Activated T-helper 1 cell treated with anti-CD3 and anti-CD28 coated beads, Interleukin-12 subunit alpha, Interleukin-12 subunit beta, Interleukin-2, Interleukin-4 antibody, amounts not matched to agents 30 ng/mL and 10 ng/mL and 1 ng/mL, durations not matched to agents 14 hours and 24 hours and 36 hours (primary cell): Measurements from ENCODE around the gene SH2B3. TPM values are rescaled to one million over a fixed set of nuclear protein-coding genes. Genes with fewer than 3 reads are reported as not detected.

Experiments used
- DNase-seq: peaks from one replicate; pipeline ENCODE4 v3.0.0; 2021; ENCODE audit warnings: low spot score
- H3K27ac Mint-ChIP-seq: one replicate; pipeline ENCODE4 v1.8.0; 2021; ENCODE audit warnings: mild to moderate bottlenecking, mixed read lengths
- H3K27me3 Mint-ChIP-seq: one replicate; pipeline ENCODE4 v1.8.0; 2022; ENCODE audit warnings: mild to moderate bottlenecking, moderate library complexity, mixed read lengths; ENCODE audit not compliant: insufficient read depth
- H3K36me3 Mint-ChIP-seq: one replicate; pipeline ENCODE4 v1.8.0; 2021; ENCODE audit warnings: low read depth, mixed read lengths
- H3K4me1 Mint-ChIP-seq: one replicate; pipeline ENCODE4 v1.8.0; 2021; ENCODE audit warnings: low read depth, mixed read lengths
- H3K4me3 Mint-ChIP-seq: one replicate; pipeline ENCODE4 v1.8.0; 2021; ENCODE audit warnings: mild to moderate bottlenecking, moderate library complexity, mixed read lengths
- H3K9me3 Mint-ChIP-seq: one replicate; pipeline ENCODE4 v1.8.0; 2021; ENCODE audit warnings: mixed read lengths
- intact Hi-C: fragments of 100-400 bp; cut with micrococcal nuclease; formaldehyde crosslinking; loops from one replicate; pipeline ENCODE4 v1.15.1; 2024
- total RNA-seq: library from RNA; stranded (reverse); gene quantifications from 2 replicates; pipeline ENCODE4 v1.2.3, GENCODE V29; 2022

Gene SH2B3
- total RNA-seq, 1 donor from 2014 or later: 42.3 TPM

DNA sequence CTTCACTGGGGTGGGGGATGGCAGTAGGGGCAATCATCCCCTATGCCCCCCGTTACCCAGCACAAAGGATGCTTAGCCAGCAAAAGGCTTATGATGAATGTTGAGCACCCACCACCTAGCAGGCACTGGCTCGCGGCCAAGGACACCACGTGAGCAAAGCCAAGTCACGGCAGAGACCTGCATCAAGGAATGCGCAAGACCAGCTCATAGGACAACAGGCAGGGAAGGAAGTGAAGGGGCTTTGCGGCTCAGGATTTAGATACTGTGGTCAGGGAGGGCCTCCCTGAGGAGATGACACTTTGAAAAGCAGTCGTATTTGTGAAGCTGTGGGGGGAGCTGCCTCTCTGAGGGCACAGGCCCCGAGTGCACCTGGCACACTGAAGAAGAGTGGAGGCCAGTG, 32.8 kb downstream of the SH2B3 start:
- Mint-ChIP-seq H3K4me1 (peaks cover 88% of the 10 kb centered on the region), H3K36me3 (peaks cover 42% of the 10 kb centered on the region), H3K27me3 (no peaks in the 10 kb centered on the region), H3K4me3 (no peak overlapping the region), H3K27ac (peak overlapping the region; percentile 24), H3K9me3 (no peaks in the 10 kb centered on the region)
- intact Hi-C loops: loop anchor here (10.0 kb wide), 1 partner anchor 664 kb away; no protein-coding TSS in a partner anchor
- DNase-seq: no peak

DNA sequence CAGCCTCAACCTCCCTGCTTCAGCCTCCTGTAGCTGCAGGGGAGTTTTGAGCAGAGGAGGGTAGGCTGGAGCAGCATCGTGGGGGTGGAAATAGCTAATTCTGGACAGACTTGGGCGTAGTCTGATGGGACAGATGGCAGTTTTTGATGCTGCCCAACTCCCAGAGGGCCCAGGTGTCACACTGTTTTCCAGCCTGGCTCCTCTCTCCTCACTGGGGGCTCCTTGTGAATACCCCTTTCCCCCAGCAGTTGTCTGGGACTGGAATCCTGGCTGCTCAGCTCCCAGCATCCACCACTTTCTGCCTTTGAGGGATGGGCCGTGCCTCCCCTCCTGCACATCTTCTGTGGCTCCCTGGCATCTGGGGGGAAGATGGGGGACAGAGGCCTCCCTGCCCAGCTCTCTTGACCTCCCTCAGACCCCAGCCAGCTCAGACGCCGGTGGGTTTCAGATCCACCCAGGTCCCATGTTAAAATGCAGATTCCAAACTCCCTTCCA, 34.0 kb downstream of the SH2B3 start:
- peaks cover 88% of the 10 kb centered on the region for H3K4me1 Mint-ChIP-seq
- DNase-seq: no peak
- H3K27ac Mint-ChIP-seq: peak overlapping the region; percentile 6
- intact Hi-C loops: loop anchor here (10.0 kb wide), 1 partner anchor 665 kb away; no protein-coding TSS in a partner anchor
- peaks cover 43% of the 10 kb centered on the region for H3K36me3 Mint-ChIP-seq
- H3K9me3 Mint-ChIP-seq: no peaks in the 10 kb centered on the region
- no peak overlapping the region for H3K4me3 Mint-ChIP-seq
- no peaks in the 10 kb centered on the region for H3K27me3 Mint-ChIP-seq

DNA sequence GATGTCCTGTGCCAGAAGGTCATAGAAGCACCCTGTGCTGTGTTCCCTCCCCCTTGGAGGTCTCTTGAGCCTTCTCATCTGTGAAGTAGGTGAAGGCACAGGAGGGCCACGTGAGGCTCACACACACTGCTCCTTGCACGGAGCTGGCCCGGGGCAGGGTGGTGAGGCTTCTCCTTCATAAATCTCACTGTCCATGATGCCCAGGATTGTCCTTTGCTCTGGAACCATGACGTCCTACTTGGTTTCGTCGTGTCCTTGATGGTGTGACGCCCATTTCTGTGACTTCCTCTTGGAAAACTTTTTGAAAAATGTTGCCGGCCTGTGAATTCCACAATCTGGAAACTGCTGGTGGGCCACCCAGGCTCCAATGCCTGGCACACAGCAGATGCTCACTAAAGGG, 34.4 kb downstream of the SH2B3 start:
- Mint-ChIP-seq H3K27me3 (no peaks in the 10 kb centered on the region), H3K4me1 (peaks cover 88% of the 10 kb centered on the region), H3K4me3 (no peak overlapping the region), H3K36me3 (peaks cover 43% of the 10 kb centered on the region), H3K27ac (peak overlapping the region; percentile 6), H3K9me3 (no peaks in the 10 kb centered on the region)
- intact Hi-C loops: no loop called here
- no peak for DNase-seq

DNA sequence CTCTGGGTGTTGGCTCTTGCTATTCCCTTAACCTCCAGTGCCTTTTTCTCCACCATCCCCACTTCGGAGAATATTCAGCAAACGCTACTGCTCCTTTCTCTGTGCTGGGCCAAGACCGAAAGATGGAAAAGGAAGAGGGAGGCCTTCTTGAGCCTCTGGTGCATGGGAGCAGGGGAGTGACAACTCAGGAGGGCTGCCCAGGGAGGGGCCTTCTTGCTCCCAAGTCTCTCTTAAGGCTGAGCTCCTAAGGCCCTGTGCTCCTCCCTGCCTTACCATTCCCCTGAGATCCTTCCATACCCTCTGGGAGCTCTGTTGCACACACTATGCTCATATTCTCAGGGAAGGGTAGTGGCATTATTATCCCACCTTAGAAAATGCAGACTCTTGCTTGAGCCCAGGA, 34.9 kb downstream of the SH2B3 start:
- Mint-ChIP-seq H3K27me3 (no peaks in the 10 kb centered on the region), H3K4me3 (no peak overlapping the region), H3K36me3 (peaks cover 43% of the 10 kb centered on the region), H3K27ac (no peak overlapping the region), H3K9me3 (no peaks in the 10 kb centered on the region), H3K4me1 (peaks cover 88% of the 10 kb centered on the region)
- intact Hi-C loops: no loop called here
- DNase-seq: no peak

DNA sequence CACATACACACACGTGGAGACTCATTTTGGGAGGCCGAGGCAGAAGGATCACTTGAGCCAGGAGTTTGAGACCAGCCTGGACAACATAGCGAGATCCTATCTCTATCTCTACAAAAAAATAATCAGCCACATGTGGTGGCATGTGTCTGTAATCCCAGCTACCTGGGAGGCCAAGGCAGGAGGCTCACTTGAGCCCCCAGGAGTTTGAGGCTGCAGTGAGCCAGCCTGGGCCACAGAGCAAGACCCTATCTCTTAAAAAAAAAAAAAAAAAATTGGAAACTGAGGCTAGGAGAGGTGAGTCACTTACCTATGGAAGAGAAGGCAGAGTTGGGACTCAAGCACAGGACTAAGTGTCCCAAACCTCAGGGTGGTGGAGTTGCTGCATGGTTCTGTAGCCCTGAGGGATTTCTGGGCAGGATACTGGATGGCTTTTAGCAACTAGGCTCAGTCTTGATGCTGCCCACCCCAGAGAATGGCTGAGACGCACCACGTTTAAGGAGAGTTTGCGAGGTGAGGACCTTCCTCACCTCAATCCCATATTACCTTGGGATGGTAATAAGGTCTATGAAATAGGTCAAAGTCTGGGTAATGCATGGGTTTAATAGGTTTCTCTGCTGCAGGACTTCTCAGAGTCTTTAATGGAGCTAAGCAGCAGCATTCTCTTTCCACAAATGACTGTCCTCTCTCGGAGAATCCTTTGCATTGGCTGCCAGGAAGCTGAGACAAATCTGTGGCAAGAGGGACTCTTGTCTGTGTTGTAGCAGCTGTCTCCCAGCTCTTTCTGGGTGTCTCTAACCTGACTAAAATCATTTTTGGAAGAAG, 35.6 kb downstream of the SH2B3 start:
- Mint-ChIP-seq H3K9me3 (no peaks in the 10 kb centered on the region), H3K36me3 (peaks cover 45% of the 10 kb centered on the region), H3K27ac (no peak overlapping the region), H3K4me3 (no peak overlapping the region), H3K27me3 (no peaks in the 10 kb centered on the region), H3K4me1 (peaks cover 88% of the 10 kb centered on the region)
- intact Hi-C loops: no loop called here
- no peak for DNase-seq

DNA sequence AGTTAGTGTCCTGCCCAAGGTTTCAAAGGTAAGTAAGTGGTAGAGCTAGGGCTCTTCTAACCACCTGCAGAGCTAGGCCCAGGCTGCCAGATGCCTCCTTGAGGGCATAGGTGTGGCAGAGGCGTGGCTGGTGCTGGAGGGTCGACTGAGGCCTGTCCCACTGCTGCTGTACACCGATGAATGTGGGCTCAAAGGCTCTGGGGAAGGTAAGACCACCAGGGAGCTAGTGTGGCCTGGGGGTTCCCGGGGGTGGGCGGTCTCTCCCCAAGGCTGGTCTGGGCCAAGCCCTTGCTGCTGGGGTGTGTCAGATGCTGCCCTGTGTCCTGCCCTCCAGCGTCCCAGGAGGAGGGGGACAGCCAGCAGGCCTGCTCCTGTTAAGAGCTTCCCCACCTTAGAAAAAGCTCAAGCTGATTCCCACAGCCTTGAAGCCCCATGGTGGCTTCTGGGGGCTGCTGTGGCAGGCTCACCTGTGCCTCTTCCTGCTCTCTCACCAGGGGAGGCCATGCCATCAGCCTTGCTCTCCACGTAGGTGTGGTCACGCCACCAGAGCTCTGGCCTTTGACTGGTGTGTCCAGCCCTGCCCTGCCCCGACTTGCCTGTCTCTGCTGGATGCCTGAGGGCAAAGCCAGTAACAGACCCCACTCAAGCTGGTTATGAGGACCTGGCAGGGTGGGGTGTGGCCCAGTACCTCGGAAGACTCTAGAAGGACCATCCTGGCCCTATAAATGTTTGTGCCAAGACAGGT, 36.8 kb downstream of the SH2B3 start:
- Mint-ChIP-seq H3K36me3 (peaks cover 50% of the 10 kb centered on the region), H3K27ac (no peak overlapping the region), H3K4me3 (no peak overlapping the region), H3K4me1 (peaks cover 83% of the 10 kb centered on the region), H3K27me3 (no peaks in the 10 kb centered on the region), H3K9me3 (no peaks in the 10 kb centered on the region)
- intact Hi-C loops: no loop called here
- no peak for DNase-seq

DNA sequence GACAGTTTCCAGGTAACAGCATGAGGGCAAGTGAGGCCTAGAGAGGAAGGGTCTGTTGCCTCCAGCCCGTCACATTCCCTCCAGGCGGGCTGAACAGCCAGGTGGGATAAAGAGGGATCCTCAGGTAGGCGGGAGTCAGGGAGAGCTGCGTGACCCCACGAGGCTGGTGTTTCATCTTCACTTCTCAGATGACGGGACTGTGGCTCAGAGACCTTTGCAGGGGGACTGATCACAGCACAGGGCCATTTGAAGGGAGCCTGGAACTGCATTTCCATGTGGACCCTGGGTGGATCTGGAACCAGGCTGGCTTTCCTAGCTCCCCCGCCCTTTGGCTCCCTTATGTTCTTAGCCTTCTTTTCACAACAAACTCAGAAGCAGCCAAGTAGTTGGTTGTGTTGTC, 37.4 kb downstream of the SH2B3 start:
- H3K4me3 Mint-ChIP-seq: peak overlapping the region; percentile 31
- H3K27ac Mint-ChIP-seq: peak overlapping the region; percentile 82
- H3K27me3 Mint-ChIP-seq: no peaks in the 10 kb centered on the region
- peaks cover 51% of the 10 kb centered on the region for H3K36me3 Mint-ChIP-seq
- DNase-seq: no peak
- intact Hi-C loops: no loop called here
- H3K4me1 Mint-ChIP-seq: peaks cover 80% of the 10 kb centered on the region
- H3K9me3 Mint-ChIP-seq: no peaks in the 10 kb centered on the region

DNA sequence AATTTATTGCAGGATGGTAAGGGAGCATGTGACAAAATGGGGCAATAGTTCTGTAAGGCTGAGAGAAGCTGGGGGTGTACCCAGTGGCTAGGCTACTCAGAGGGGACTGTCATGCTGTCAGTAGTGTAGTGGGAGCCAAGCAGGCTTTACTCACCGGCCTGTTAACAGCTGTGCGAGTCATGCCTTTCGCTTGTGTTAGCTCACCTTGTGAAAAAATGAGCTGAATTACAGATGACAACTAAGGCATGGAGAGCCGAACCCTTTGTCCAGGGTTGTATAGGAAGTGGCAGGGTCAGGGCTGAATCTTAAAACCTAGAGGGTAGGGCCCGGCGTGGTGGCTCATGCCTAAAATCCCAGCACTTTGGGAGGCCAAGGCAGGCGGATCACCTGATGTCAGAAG, 37.9 kb downstream of the SH2B3 start:
- DNase-seq: no peak
- intact Hi-C loops: no loop called here
- H3K27me3 Mint-ChIP-seq: no peaks in the 10 kb centered on the region
- H3K36me3 Mint-ChIP-seq: peaks cover 53% of the 10 kb centered on the region
- peaks cover 80% of the 10 kb centered on the region for H3K4me1 Mint-ChIP-seq
- H3K4me3 Mint-ChIP-seq: peak overlapping the region; percentile 31
- no peaks in the 10 kb centered on the region for H3K9me3 Mint-ChIP-seq
- peak overlapping the region; percentile 82 for H3K27ac Mint-ChIP-seq

DNA sequence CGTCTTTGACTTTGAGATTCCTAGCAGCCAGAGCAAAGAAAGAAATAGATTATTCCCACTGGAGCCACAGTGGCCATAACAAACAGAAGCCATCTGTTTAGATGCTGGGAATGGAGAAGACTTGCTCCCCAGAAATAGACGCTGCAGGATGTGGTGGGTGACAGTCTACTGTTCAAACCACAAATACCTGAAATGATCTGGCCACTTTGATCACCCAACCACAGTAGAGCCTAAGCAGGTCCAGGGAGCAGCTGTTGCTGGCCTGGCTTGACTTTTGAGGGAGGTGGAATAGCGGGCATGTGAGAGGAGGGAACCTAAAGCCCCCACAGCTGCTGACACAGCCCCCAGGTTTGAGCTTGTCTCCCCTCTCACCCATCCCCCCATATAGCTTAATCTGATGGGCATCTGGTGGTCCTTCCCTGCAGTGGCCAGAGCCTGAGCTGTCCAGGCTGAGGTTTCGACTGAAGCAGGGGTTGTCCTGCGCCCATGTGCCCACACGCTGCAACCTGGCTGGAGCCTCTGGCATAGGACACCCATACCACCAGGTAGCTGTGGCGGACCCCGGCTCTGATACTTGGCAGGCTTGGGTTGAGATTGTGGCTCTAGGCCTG, 38.7 kb downstream of the SH2B3 start:
- Mint-ChIP-seq H3K9me3 (no peaks in the 10 kb centered on the region), H3K4me3 (peak overlapping the region; percentile 71), H3K36me3 (peaks cover 60% of the 10 kb centered on the region), H3K27ac (peak overlapping the region; percentile 82), H3K27me3 (no peaks in the 10 kb centered on the region), H3K4me1 (peaks cover 86% of the 10 kb centered on the region)
- peak; percentile 33 for DNase-seq
- intact Hi-C loops: no loop called here

DNA sequence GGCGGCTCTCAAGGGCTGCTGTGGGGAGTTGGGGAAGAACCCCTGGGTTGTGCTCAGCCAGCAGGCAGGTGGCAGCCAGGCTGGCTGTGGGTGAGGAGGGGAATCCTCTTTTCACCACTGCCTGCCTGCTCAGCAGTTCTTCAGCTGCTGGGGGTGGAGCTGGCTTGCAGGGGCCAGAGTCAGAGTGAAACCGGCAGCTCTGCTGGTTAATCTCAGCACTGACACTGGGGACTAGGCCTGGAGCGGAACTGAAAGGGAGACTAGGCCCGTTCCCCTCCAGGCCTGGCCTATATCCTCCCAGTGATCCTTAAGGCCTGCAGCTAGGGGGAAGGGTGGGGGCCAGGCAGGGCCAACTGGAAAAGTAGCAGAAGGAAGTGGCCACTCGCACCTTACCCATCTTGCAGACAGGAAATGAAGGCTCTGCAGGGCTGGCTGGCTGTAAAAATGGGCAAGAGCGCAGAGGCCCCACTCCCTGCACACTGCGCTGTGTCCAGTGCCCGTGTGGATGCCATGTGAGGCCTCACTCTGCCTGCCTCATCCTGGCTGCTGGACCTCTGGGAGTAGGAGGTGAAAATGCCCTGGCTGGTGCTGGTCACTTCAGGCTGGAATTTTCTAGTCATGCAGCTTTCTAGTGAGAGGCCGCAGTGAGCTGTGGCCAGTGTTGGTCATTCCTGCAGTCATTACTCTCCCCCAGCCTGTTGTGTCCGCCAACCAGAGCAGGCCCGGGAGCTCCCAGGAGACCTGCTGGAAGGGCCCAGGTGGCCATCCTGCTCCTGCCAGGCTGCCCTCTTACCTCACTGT, 39.4 kb downstream of the SH2B3 start:
- intact Hi-C loops: loop anchor here (1.0 kb wide), 5 partner anchors 10 to 48 kb away; no protein-coding TSS in a partner anchor
- Mint-ChIP-seq H3K4me3 (peak overlapping the region; percentile 71), H3K27ac (peak overlapping the region; percentile 82), H3K9me3 (no peaks in the 10 kb centered on the region), H3K36me3 (peaks cover 62% of the 10 kb centered on the region), H3K27me3 (no peaks in the 10 kb centered on the region), H3K4me1 (peaks cover 88% of the 10 kb centered on the region)
- peak; percentile 87 for DNase-seq

DNA sequence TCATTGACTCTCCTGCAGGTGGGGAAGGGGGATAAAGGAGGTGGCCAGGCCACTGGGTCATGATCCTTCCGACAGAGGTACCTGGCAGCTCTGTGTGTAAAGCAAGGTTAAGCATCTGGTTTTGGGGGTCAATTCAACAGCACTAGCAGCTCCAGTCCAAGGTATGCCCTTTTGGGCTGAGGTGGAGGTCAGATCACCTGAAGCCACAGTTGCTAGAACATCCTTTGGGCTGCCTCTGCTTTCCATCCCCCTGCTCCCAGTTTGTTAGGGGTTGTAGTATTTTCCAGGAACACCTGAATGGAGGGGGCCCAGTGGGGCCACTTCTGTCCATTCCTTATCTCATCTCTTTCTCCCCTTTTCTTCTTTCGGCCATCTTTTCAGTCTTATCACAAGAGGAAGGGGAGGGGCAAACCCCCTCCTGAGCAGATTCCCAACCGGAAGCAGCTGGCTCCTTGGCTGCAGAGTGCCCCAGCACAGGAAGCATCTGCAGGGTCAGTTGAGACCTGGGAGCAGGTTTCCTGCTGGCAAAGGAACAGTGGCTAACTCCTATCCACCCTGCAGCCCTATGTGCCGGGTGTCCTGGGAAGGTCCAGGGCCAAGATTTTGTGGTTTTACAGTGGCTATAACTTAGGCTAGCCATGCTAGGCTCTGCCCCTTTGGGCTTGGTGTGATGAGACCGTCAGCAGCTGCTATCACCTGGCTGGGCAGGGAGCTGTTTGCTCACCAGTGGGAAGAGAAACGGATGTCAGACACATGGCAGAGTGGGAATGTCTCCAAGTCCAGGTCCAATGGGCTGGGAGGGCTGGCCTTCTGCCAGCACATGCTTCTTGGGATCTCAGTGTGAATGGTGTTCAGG, 40.2 kb downstream of the SH2B3 start:
- Mint-ChIP-seq H3K36me3 (peaks cover 62% of the 10 kb centered on the region), H3K27ac (peak overlapping the region; percentile 61), H3K4me1 (peaks cover 88% of the 10 kb centered on the region), H3K9me3 (no peaks in the 10 kb centered on the region), H3K27me3 (no peaks in the 10 kb centered on the region), H3K4me3 (peak overlapping the region; percentile 37)
- intact Hi-C loops: loop anchor here (1.0 kb wide), 5 partner anchors 11 to 49 kb away; no protein-coding TSS in a partner anchor
- DNase-seq: no peak
